Measurements from ENCODE around the gene WDR62. TPM values are rescaled to one million over a fixed set of nuclear protein-coding genes. Genes with fewer than 3 reads are reported as not detected.

Gene WDR62
- total RNA-seq, 1 experiment from 2014 or later: 30.0 TPM

DNA sequence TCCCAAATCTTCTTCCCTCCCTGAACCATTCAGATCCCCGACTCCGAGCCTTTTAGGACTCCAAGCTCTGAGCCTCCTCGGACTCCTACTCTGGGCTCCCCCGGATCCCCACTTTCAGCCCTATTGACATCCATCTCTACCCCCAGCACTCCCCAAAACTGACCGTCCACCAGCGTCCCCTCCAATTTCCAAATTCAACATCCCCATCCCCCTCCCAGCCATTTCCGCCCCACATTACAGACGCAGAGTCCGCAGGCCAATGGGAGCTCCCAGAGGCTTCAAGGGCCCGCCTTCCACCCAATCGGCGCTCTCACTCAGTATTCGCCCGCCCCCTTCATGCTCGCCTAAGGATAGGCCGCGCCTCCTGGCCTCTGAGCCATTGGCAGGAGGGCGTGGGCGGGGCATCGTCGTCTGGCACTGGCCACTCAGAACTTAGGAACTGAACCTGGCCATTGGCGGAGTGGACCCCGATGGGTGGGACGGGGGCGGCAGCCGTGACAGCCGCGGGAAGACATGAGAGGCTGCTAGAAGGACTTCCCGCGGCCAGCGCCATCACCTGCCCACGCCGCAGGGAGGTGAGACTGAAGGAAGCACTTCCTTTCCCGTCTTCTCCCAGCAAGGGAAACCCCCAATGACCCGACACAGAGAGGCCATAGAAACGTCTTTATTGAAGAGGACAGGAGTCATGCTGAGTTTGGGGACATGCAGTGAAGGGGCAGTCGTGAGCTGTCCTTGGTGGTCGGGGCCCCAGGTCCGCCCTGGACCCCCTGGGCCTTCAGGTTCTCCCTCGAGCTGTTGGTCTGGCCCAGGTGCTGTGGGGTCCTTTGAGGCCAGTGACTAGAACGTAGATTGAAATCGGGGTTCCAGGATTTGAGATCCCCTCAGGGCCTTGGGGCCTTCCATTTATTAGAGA, 40.4 kb upstream of the WDR62 start, which contains the start of gene ALKBH6:
TSS of gene ALKBH6 (minus strand) at position 202 of the 913 bp plus-strand sequence. CDS start 816 bp downstream, outside the sequence.
- Histone ChIP-seq H3K27me3 (ENCODE audit: insufficient read depth, low read length) (no peaks in the 10 kb centered on the region), H4K91ac (ENCODE audit: insufficient read length, low read depth, low read length) (no peak within 1 kb of the TSS), H3K14ac (ENCODE audit: insufficient read depth, low read length) (no peak within 1 kb of the TSS), H4K20me1 (ENCODE audit: control insufficient read depth, insufficient read depth, insufficient read length) (no peaks in the 10 kb centered on the region), H4K5ac (ENCODE audit: insufficient read length, low read depth, low read length) (no peak within 1 kb of the TSS), H3K9ac (ENCODE audit: extremely low read depth, insufficient read length, low read length) (peak within 1 kb of the TSS; percentile 66), H3K4me2 (ENCODE audit: insufficient read depth, insufficient read length, low read length) (peak within 1 kb of the TSS; percentile 98), H3K79me1 (ENCODE audit: insufficient read depth, low read depth, low read length, poor library complexity, severe bottlenecking) (peaks cover 2% of the 10 kb centered on the region), H2BK20ac (ENCODE audit: low read depth, low read length, poor library complexity, severe bottlenecking) (no peak within 1 kb of the TSS), H3K18ac (ENCODE audit: insufficient read length, low read depth, low read length) (no peak within 1 kb of the TSS), H2AFZ (ENCODE audit: low read length) (no peak within 1 kb of the TSS), H4K8ac (replicated peaks; ENCODE audit: insufficient read length, low read depth, low read length) (no peak within 1 kb of the TSS), H3K23ac (ENCODE audit: insufficient read length, low read depth, low read length) (no peak within 1 kb of the TSS), H2BK12ac (ENCODE audit: insufficient read length, low read depth, low read length) (no peak within 1 kb of the TSS), H2AK5ac (ENCODE audit: insufficient read length, low read length) (no peak within 1 kb of the TSS), H3K27ac (ENCODE audit: insufficient read length, low read depth, low read length) (no peak within 1 kb of the TSS), H3K23me2 (ENCODE audit: insufficient read length, low read depth, low read length, poor library complexity, severe bottlenecking) (peaks cover 15% of the 10 kb centered on the region), H3K4me1 (ENCODE audit: insufficient read depth, low read length) (no peaks in the 10 kb centered on the region), H3K79me2 (ENCODE audit: insufficient read depth, low read length) (no peaks in the 10 kb centered on the region), H3K9me3 (ENCODE audit: control insufficient read depth, low read depth, low read length) (no peaks in the 10 kb centered on the region), H2BK120ac (ENCODE audit: low read depth, low read length, poor library complexity, severe bottlenecking) (no peak within 1 kb of the TSS), H3K56ac (ENCODE audit: insufficient read length, low read depth, low read length) (no peak within 1 kb of the TSS), H2BK5ac (ENCODE audit: insufficient read length, low read length) (no peak within 1 kb of the TSS), H2BK15ac (ENCODE audit: low read depth, low read length) (no peak within 1 kb of the TSS), H3T11ph (ENCODE audit: low read length) (no peak within 1 kb of the TSS), H3K4ac (ENCODE audit: low read depth, low read length) (no peak within 1 kb of the TSS)
- DNase-seq: peak; percentile 99
- peak within 1 kb of the TSS; percentile 81 to 96 (median 83); a peak in 6 of 7 replicates for H3K27ac Mint-ChIP-seq
- H3K9me3 Mint-ChIP-seq: no peaks in the 10 kb centered on the region; a peak in 1 of 5 replicates
- peaks cover 30% of the 10 kb centered on the region in 2 experiments for H3K4me1 Mint-ChIP-seq
- H3K36me3 Mint-ChIP-seq (ENCODE audit: insufficient read depth in 1 of 3, low read depth in 3 of 3): peaks cover 3 to 36% (median 18%) of the 10 kb centered on the region in 3 experiments; a peak in 6 of 7 replicates
- no CpG with 5 or more reads among the region's 42 CpGs for WGBS (ENCODE audit: extremely low coverage, insufficient read length, low lambda C conversion rate)
- peak within 1 kb of the TSS; percentile 97 to 98 for H3K4me3 Mint-ChIP-seq
- TF ChIP-seq, protein P1, sequence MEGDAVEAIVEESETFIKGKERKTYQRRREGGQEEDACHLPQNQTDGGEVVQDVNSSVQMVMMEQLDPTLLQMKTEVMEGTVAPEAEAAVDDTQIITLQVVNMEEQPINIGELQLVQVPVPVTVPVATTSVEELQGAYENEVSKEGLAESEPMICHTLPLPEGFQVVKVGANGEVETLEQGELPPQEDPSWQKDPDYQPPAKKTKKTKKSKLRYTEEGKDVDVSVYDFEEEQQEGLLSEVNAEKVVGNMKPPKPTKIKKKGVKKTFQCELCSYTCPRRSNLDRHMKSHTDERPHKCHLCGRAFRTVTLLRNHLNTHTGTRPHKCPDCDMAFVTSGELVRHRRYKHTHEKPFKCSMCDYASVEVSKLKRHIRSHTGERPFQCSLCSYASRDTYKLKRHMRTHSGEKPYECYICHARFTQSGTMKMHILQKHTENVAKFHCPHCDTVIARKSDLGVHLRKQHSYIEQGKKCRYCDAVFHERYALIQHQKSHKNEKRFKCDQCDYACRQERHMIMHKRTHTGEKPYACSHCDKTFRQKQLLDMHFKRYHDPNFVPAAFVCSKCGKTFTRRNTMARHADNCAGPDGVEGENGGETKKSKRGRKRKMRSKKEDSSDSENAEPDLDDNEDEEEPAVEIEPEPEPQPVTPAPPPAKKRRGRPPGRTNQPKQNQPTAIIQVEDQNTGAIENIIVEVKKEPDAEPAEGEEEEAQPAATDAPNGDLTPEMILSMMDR (conservative IDR thresholded peaks at IDR 0.05): no peak
- H3K27me3 Mint-ChIP-seq (ENCODE audit: low read depth): peaks cover 1% of the 10 kb centered on the region

Measured in H9 (cell line).